ENCODE measurements around the gene CDK5RAP3. TPM values are rescaled to one million over a fixed set of nuclear protein-coding genes. Genes with fewer than 3 reads are reported as not detected.

Gene CDK5RAP3
- polyA plus RNA-seq, 1 of the 3 experiments (the other 2 are of a cell fraction), result 208 TPM

DNA sequence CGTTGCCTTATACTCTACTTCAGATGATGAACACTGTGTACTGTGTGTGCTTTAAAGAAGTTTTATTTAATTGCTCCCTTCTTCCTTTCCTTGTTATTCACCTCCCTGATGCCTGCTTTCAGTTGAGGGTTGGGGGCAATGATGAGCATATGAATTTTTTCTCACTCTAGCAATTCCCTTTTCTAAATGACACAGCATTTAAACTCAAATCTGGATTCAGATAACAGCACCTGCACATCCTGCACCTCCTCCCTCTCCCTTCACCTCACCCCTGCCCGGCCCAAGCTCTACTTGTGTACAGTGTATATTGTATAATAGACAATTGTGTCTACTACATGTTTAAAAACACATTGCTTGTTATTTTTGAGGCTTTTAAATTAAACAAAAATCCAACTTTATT is 42.5 kb upstream of the CDK5RAP3 start:
- no peak for TF ChIP-seq MXI1 (IDR thresholded peaks at IDR 0.05; ENCODE audit: low read depth, low read length)
- TF ChIP-seq CHD2 (IDR thresholded peaks at IDR 0.05; ENCODE audit: low read length, partially characterized antibody), result no peak
- TF ChIP-seq MEF2A (IDR thresholded peaks at IDR 0.05; ENCODE audit: borderline replicate concordance, low read depth), result no peak
- TF ChIP-seq SMC3 (IDR thresholded peaks at IDR 0.05; ENCODE audit: low read depth, low read length), result no peak
- TF ChIP-seq TCF12 (IDR thresholded peaks at IDR 0.05), result no peak
- TF ChIP-seq NRF1 (IDR thresholded peaks at IDR 0.05; ENCODE audit: low read depth, low read length), result no peak
- TF ChIP-seq JUND (IDR thresholded peaks at IDR 0.05), result no peak
- no peak for TF ChIP-seq FOSL2 (IDR thresholded peaks at IDR 0.05; ENCODE audit: borderline replicate concordance, low read depth)
- TF ChIP-seq SIN3A (IDR thresholded peaks at IDR 0.05; ENCODE audit: borderline replicate concordance, low read depth, low read length), result no peak
- no peak for TF ChIP-seq NFIC (IDR thresholded peaks at IDR 0.05; ENCODE audit: borderline replicate concordance)
- no peak for TF ChIP-seq FOXM1 (IDR thresholded peaks at IDR 0.05; ENCODE audit: low read depth)
- H3K9me3 ChIP-seq, result no peaks in the 10 kb centered on the region
- no peak overlapping the region for H2AFZ ChIP-seq (ENCODE audit: low read depth)
- no peaks in the 10 kb centered on the region for H3K27me3 ChIP-seq (ENCODE audit: insufficient read depth)
- H3K79me2 ChIP-seq (ENCODE audit: insufficient read depth), result no peaks in the 10 kb centered on the region
- H3K4me3 ChIP-seq (ENCODE audit: low read depth in 2 of 2, low read length in 1 of 2), result no peak overlapping the region
- no peaks in the 10 kb centered on the region for H3K9me2 ChIP-seq
- CTCF ChIA-PET, result interaction anchor here (1.3 to 40.5 kb wide), 7 partner anchors 12 to 90 kb away, joined by 3 to 1216 read pairs (median 4); partner anchors contain the start of genes CDK5RAP3, PNPO, PRR15L and SCRN2
- 88% methylated on average over 2 of the region's 2 CpGs for WGBS (ENCODE audit: low lambda C conversion rate)
- DNase-seq, result no peak
- H3K4me1 ChIP-seq (ENCODE audit: control insufficient read depth in 1 of 2, insufficient read depth in 2 of 2, low read depth in 1 of 2, low read length in 1 of 2), result no peaks in the 10 kb centered on the region
- no peaks in the 10 kb centered on the region for H3F3A ChIP-seq (replicated peaks; ENCODE audit: insufficient read depth)
- no peaks in the 10 kb centered on the region for H4K20me1 ChIP-seq (ENCODE audit: insufficient read depth)
- POLR2A ChIA-PET, result no interaction called here
- H3K27ac ChIP-seq (ENCODE audit: low read depth in 2 of 2, low read length in 1 of 2), result no peak overlapping the region
- peaks cover 28 to 32% of the 10 kb centered on the region in 2 experiments for H3K36me3 ChIP-seq (replicated peaks in 1 of 2; ENCODE audit: control insufficient read depth in 1 of 2, insufficient read depth in 2 of 2, low read length in 1 of 2)
- H3K9ac ChIP-seq, result no peak overlapping the region
- no peak overlapping the region for H3K4me2 ChIP-seq

DNA sequence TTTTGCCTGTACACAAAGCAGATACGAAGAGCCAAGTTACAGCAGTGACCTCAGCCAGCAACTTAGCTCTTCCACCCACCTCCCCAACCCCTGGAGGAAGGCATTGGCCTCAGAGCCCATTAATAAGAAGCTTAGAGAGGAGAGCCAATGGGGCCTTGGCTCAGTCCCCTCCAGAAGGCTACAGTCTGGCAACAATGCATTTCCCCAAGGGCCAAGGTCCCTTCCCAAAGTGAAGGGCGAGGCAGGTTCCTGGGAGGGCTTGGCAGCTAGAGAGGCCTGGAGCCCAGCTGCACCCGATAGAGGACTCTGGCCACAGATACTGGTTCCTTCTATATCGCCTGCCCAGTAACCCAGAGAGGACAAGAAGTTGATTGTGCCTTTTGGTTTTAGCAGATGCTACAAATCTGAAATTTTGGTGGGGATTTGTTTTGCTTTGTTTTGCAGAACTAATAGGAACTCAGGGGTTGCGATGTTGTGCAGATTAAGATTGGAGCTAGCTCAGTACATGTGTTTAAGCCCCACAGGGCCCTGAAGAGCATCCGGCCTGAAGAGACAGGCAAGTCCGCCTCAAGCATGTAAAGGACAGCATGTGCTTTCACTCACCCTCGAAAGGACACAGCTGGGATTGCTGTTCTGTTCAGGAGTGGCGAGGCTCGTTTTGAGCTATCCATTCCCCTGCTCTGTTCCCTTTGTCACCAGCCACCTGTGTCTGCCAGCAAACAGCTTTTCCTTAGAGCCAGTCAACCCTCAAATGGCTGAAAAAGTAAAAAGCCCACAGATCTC is 41.5 kb upstream of the CDK5RAP3 start:
- no peak overlapping the region for H3K4me3 ChIP-seq (ENCODE audit: low read depth in 2 of 2, low read length in 1 of 2)
- POLR2A ChIA-PET, result interaction anchor here (0.9 kb wide), 2 partner anchors 12 kb away, joined by 3 to 4 read pairs; partner anchors contain the start of gene PNPO
- TF ChIP-seq RFX5 (IDR thresholded peaks at IDR 0.05; ENCODE audit: low read length) (no peak), CHD2 (IDR thresholded peaks at IDR 0.05; ENCODE audit: low read length, partially characterized antibody) (no peak), RCOR1 (IDR thresholded peaks at IDR 0.05; ENCODE audit: low read length) (no peak), EP300 (IDR thresholded peaks at IDR 0.05; ENCODE audit: borderline replicate concordance in 1 of 2, low read depth in 1 of 2, low read length in 1 of 2) (no peak), NRF1 (IDR thresholded peaks at IDR 0.05; ENCODE audit: low read depth, low read length) (no peak), ELF1 (IDR thresholded peaks at IDR 0.05) (no peak), REST (IDR thresholded peaks at IDR 0.05; ENCODE audit: low read depth, low read length) (no peak), CTCF (IDR thresholded peaks at IDR 0.05) (no peak), EZH2phosphoT487 (IDR thresholded peaks at IDR 0.05; ENCODE audit: borderline replicate concordance, low read depth) (no peak), NFIC (IDR thresholded peaks at IDR 0.05; ENCODE audit: borderline replicate concordance) (no peak), FOSL2 (IDR thresholded peaks at IDR 0.05; ENCODE audit: borderline replicate concordance, low read depth) (no peak)
- TF ChIP-seq, protein P1, sequence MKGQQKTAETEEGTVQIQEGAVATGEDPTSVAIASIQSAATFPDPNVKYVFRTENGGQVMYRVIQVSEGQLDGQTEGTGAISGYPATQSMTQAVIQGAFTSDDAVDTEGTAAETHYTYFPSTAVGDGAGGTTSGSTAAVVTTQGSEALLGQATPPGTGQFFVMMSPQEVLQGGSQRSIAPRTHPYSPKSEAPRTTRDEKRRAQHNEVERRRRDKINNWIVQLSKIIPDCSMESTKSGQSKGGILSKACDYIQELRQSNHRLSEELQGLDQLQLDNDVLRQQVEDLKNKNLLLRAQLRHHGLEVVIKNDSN (IDR thresholded peaks at IDR 0.05; ENCODE audit: borderline replicate concordance, low read depth), result no peak
- TF ChIP-seq, protein P2, sequence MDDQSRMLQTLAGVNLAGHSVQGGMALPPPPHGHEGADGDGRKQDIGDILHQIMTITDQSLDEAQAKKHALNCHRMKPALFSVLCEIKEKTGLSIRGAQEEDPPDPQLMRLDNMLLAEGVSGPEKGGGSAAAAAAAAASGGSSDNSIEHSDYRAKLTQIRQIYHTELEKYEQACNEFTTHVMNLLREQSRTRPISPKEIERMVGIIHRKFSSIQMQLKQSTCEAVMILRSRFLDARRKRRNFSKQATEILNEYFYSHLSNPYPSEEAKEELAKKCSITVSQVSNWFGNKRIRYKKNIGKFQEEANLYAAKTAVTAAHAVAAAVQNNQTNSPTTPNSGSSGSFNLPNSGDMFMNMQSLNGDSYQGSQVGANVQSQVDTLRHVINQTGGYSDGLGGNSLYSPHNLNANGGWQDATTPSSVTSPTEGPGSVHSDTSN (IDR thresholded peaks at IDR 0.05), result no peak

More for the DNA sequence above, 41.5 kb upstream of the CDK5RAP3 start:
- CTCF ChIA-PET, result interaction anchor here (0.7 to 40.5 kb wide), 14 partner anchors 7 to 89 kb away, joined by 3 to 1216 read pairs (median 4); partner anchors contain the start of genes CDK5RAP3, PNPO, PRR15L and SCRN2
- 85% methylated on average over 9 of the region's 10 CpGs for WGBS (ENCODE audit: low lambda C conversion rate)
- peaks cover 19 to 29% of the 10 kb centered on the region in 2 experiments for H3K36me3 ChIP-seq (replicated peaks in 1 of 2; ENCODE audit: control insufficient read depth in 1 of 2, insufficient read depth in 2 of 2, low read length in 1 of 2)
- no peaks in the 10 kb centered on the region for H3K79me2 ChIP-seq (ENCODE audit: insufficient read depth)
- no peaks in the 10 kb centered on the region for H4K20me1 ChIP-seq (ENCODE audit: insufficient read depth)
- no peak overlapping the region for H2AFZ ChIP-seq (ENCODE audit: low read depth)
- H3K9me2 ChIP-seq, result no peaks in the 10 kb centered on the region
- H3K9me3 ChIP-seq, result no peaks in the 10 kb centered on the region
- DNase-seq, result no peak
- no peaks in the 10 kb centered on the region for H3F3A ChIP-seq (replicated peaks; ENCODE audit: insufficient read depth)
- no peak overlapping the region for H3K9ac ChIP-seq
- H3K4me2 ChIP-seq, result no peak overlapping the region
- no peaks in the 10 kb centered on the region for H3K27me3 ChIP-seq (ENCODE audit: insufficient read depth)
- H3K4me1 ChIP-seq (ENCODE audit: control insufficient read depth in 1 of 2, insufficient read depth in 2 of 2, low read depth in 1 of 2, low read length in 1 of 2), result no peaks in the 10 kb centered on the region
- H3K27ac ChIP-seq (ENCODE audit: low read depth in 2 of 2, low read length in 1 of 2), result no peak overlapping the region

All from SK-N-SH (cell line).